ENCODE data around the gene TMEM255B.

Gene TMEM255B

GRCh38 chr13:113734099-113734825 is 24.8 kb upstream of the TMEM255B start:
- Histone ChIP-seq H3K56ac (ENCODE audit: low read length) (no peak overlapping the region), H3K9ac (ENCODE audit: low read length) (no peak overlapping the region), H3K23ac (ENCODE audit: low read length) (no peak overlapping the region), H3K79me1 (ENCODE audit: low read length) (no peaks in the 10 kb centered on the region), H3K4me3 (ENCODE audit: low read length) (no peak overlapping the region), H3K79me2 (ENCODE audit: control insufficient read depth, insufficient read depth, low read length) (no peaks in the 10 kb centered on the region), H3K4me2 (ENCODE audit: low read length) (no peak overlapping the region), H4K8ac (ENCODE audit: low read depth, low read length) (no peak overlapping the region), H3K27ac (ENCODE audit: low read depth, low read length) (no peak overlapping the region), H4K5ac (ENCODE audit: low read length) (no peak overlapping the region), H3K4ac (ENCODE audit: low read depth, low read length) (no peak overlapping the region), H2BK120ac (ENCODE audit: low read depth, low read length) (no peak overlapping the region), H2BK15ac (replicated peaks; ENCODE audit: low read depth) (no peak overlapping the region), H3K4me1 (ENCODE audit: control insufficient read depth, low read depth, low read length) (no peaks in the 10 kb centered on the region), H3K27me3 (ENCODE audit: insufficient read depth, low read length, poor library complexity) (no peaks in the 10 kb centered on the region), H3K18ac (ENCODE audit: low read length) (no peak overlapping the region), H2AK5ac (ENCODE audit: low read length) (no peak overlapping the region), H2BK5ac (ENCODE audit: low read length) (no peak overlapping the region), H3K36me3 (ENCODE audit: control insufficient read depth, insufficient read depth, low read length) (no peaks in the 10 kb centered on the region)
- no peak for DNase-seq
- no CpG with 5 or more reads among the region's 26 CpGs for WGBS (ENCODE audit: extremely low coverage, insufficient coverage, low lambda C conversion rate)

DNA sequence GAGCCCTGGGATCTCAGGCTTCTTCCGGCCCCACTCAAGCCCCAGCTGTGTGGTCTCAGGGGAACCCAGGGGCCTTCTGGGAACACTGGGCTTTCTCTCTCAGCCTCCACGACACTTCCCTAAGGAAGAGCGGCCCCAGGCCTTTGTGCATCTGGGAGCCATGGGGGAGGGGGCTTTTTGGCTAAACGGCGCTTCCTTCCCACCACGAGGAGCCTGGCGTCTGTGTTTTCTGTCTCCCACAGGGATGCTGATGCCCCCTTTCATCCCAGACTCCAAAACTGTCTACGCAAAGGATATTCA is 24.2 kb upstream of the TMEM255B start:
- no peak overlapping the region for H2BK120ac ChIP-seq (ENCODE audit: low read depth, low read length)
- H2BK15ac ChIP-seq (replicated peaks; ENCODE audit: low read depth), result no peak overlapping the region
- H3K4me3 ChIP-seq (ENCODE audit: low read length), result no peak overlapping the region
- H3K56ac ChIP-seq (ENCODE audit: low read length), result no peak overlapping the region
- no peak overlapping the region for H3K23ac ChIP-seq (ENCODE audit: low read length)
- H3K4me2 ChIP-seq (ENCODE audit: low read length), result no peak overlapping the region
- H3K36me3 ChIP-seq (ENCODE audit: control insufficient read depth, insufficient read depth, low read length), result no peaks in the 10 kb centered on the region
- no peak for DNase-seq
- no peak overlapping the region for H3K18ac ChIP-seq (ENCODE audit: low read length)
- H4K5ac ChIP-seq (ENCODE audit: low read length), result no peak overlapping the region
- no peak overlapping the region for H2AK5ac ChIP-seq (ENCODE audit: low read length)
- no peak overlapping the region for H2BK5ac ChIP-seq (ENCODE audit: low read length)
- WGBS (ENCODE audit: extremely low coverage, insufficient coverage, low lambda C conversion rate), result no CpG with 5 or more reads among the region's 8 CpGs
- no peak overlapping the region for H3K4ac ChIP-seq (ENCODE audit: low read depth, low read length)
- H3K79me2 ChIP-seq (ENCODE audit: control insufficient read depth, insufficient read depth, low read length), result no peaks in the 10 kb centered on the region
- H3K9ac ChIP-seq (ENCODE audit: low read length), result no peak overlapping the region
- no peaks in the 10 kb centered on the region for H3K4me1 ChIP-seq (ENCODE audit: control insufficient read depth, low read depth, low read length)
- H3K27ac ChIP-seq (ENCODE audit: low read depth, low read length), result no peak overlapping the region
- H4K8ac ChIP-seq (ENCODE audit: low read depth, low read length), result no peak overlapping the region
- H3K79me1 ChIP-seq (ENCODE audit: low read length), result no peaks in the 10 kb centered on the region
- no peaks in the 10 kb centered on the region for H3K27me3 ChIP-seq (ENCODE audit: insufficient read depth, low read length, poor library complexity)

GRCh38 chr13:113735194-113735593 is 23.8 kb upstream of the TMEM255B start:
- no peak overlapping the region for H3K18ac ChIP-seq (ENCODE audit: low read length)
- H3K4ac ChIP-seq (ENCODE audit: low read depth, low read length), result no peak overlapping the region
- no peak overlapping the region for H4K8ac ChIP-seq (ENCODE audit: low read depth, low read length)
- H3K4me1 ChIP-seq (ENCODE audit: control insufficient read depth, low read depth, low read length), result no peaks in the 10 kb centered on the region
- no peak overlapping the region for H3K27ac ChIP-seq (ENCODE audit: low read depth, low read length)
- no peak overlapping the region for H4K5ac ChIP-seq (ENCODE audit: low read length)
- no peak overlapping the region for H3K56ac ChIP-seq (ENCODE audit: low read length)
- WGBS (ENCODE audit: extremely low coverage, insufficient coverage, low lambda C conversion rate), result no CpG with 5 or more reads among the region's 26 CpGs
- no peak overlapping the region for H2BK15ac ChIP-seq (replicated peaks; ENCODE audit: low read depth)
- no peak overlapping the region for H3K4me3 ChIP-seq (ENCODE audit: low read length)
- H3K27me3 ChIP-seq (ENCODE audit: insufficient read depth, low read length, poor library complexity), result no peaks in the 10 kb centered on the region
- no peak overlapping the region for H2BK5ac ChIP-seq (ENCODE audit: low read length)
- no peak overlapping the region for H2AK5ac ChIP-seq (ENCODE audit: low read length)
- H3K36me3 ChIP-seq (ENCODE audit: control insufficient read depth, insufficient read depth, low read length), result no peaks in the 10 kb centered on the region
- no peak overlapping the region for H3K9ac ChIP-seq (ENCODE audit: low read length)
- H3K79me1 ChIP-seq (ENCODE audit: low read length), result no peaks in the 10 kb centered on the region
- H3K23ac ChIP-seq (ENCODE audit: low read length), result no peak overlapping the region
- H2BK120ac ChIP-seq (ENCODE audit: low read depth, low read length), result no peak overlapping the region
- no peak for DNase-seq
- no peaks in the 10 kb centered on the region for H3K79me2 ChIP-seq (ENCODE audit: control insufficient read depth, insufficient read depth, low read length)
- no peak overlapping the region for H3K4me2 ChIP-seq (ENCODE audit: low read length)

DNA sequence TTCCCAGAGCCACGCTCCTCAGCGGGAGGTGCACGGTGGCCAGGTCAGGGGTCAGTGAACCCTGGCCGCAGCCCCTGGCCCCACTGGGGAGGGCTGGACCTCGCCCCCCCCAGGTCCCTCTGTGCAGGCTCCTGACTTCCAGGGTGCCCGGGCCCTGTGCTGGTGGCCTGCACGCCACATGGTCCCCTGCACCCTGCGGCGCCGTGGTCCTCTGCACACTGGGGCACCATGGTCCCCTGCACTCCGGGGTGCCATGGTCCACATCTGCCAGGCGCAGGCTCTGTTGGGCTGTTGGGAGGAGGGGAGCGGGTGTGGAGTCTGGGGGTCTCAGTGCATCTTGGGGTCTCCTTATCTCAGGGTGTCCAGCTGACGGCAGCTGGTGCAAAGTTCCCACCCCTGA is 23.3 kb upstream of the TMEM255B start:
- H2BK5ac ChIP-seq (ENCODE audit: low read length), result no peak overlapping the region
- no peak for DNase-seq
- H3K56ac ChIP-seq (ENCODE audit: low read length), result no peak overlapping the region
- no peak overlapping the region for H2BK120ac ChIP-seq (ENCODE audit: low read depth, low read length)
- no peak overlapping the region for H3K4me2 ChIP-seq (ENCODE audit: low read length)
- H3K4me3 ChIP-seq (ENCODE audit: low read length), result no peak overlapping the region
- H4K5ac ChIP-seq (ENCODE audit: low read length), result no peak overlapping the region
- no peak overlapping the region for H3K4ac ChIP-seq (ENCODE audit: low read depth, low read length)
- H3K27me3 ChIP-seq (ENCODE audit: insufficient read depth, low read length, poor library complexity), result no peaks in the 10 kb centered on the region
- no peaks in the 10 kb centered on the region for H3K79me1 ChIP-seq (ENCODE audit: low read length)
- no peaks in the 10 kb centered on the region for H3K4me1 ChIP-seq (ENCODE audit: control insufficient read depth, low read depth, low read length)
- H3K9ac ChIP-seq (ENCODE audit: low read length), result no peak overlapping the region
- no peak overlapping the region for H2AK5ac ChIP-seq (ENCODE audit: low read length)
- H3K23ac ChIP-seq (ENCODE audit: low read length), result no peak overlapping the region
- H3K36me3 ChIP-seq (ENCODE audit: control insufficient read depth, insufficient read depth, low read length), result no peaks in the 10 kb centered on the region
- no peaks in the 10 kb centered on the region for H3K79me2 ChIP-seq (ENCODE audit: control insufficient read depth, insufficient read depth, low read length)
- no peak overlapping the region for H3K27ac ChIP-seq (ENCODE audit: low read depth, low read length)
- no peak overlapping the region for H3K18ac ChIP-seq (ENCODE audit: low read length)
- WGBS (ENCODE audit: extremely low coverage, insufficient coverage, low lambda C conversion rate), result no CpG with 5 or more reads among the region's 14 CpGs
- no peak overlapping the region for H4K8ac ChIP-seq (ENCODE audit: low read depth, low read length)
- H2BK15ac ChIP-seq (replicated peaks; ENCODE audit: low read depth), result no peak overlapping the region

DNA sequence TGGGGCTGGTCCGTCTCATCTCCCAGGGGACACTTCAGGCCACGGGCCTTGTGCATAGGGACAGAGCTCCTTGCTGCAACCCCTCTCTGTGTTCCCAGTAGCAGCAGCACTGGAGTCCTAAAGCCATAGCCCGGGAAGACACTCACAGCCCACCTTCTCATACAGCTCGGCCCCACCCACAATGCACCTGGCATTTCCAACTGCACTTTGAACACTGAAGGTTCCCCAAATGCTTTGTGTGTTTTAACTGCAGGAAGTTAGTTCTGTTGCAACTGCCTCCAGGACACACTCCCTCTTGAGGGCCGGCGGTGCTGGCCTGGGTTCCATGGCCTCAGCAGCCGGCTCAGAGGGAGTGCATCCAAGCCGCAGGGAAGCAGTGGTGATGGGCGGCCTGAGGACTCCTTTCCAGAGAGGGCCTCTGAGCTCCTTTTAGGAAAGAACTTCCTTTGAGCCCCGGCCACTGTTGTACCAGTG is 22.7 kb upstream of the TMEM255B start:
- no peak overlapping the region for H3K56ac ChIP-seq (ENCODE audit: low read length)
- H2BK15ac ChIP-seq (replicated peaks; ENCODE audit: low read depth), result no peak overlapping the region
- no peak overlapping the region for H2BK120ac ChIP-seq (ENCODE audit: low read depth, low read length)
- H2BK5ac ChIP-seq (ENCODE audit: low read length), result no peak overlapping the region
- WGBS (ENCODE audit: extremely low coverage, insufficient coverage, low lambda C conversion rate), result no CpG with 5 or more reads among the region's 10 CpGs
- no peak overlapping the region for H3K27ac ChIP-seq (ENCODE audit: low read depth, low read length)
- H3K23ac ChIP-seq (ENCODE audit: low read length), result no peak overlapping the region
- no peaks in the 10 kb centered on the region for H3K79me2 ChIP-seq (ENCODE audit: control insufficient read depth, insufficient read depth, low read length)
- H3K4me2 ChIP-seq (ENCODE audit: low read length), result no peak overlapping the region
- no peak overlapping the region for H3K4me3 ChIP-seq (ENCODE audit: low read length)
- no peak overlapping the region for H3K4ac ChIP-seq (ENCODE audit: low read depth, low read length)
- no peak overlapping the region for H3K9ac ChIP-seq (ENCODE audit: low read length)
- H4K8ac ChIP-seq (ENCODE audit: low read depth, low read length), result no peak overlapping the region
- no peak for DNase-seq
- H3K79me1 ChIP-seq (ENCODE audit: low read length), result no peaks in the 10 kb centered on the region
- no peak overlapping the region for H4K5ac ChIP-seq (ENCODE audit: low read length)
- no peak overlapping the region for H2AK5ac ChIP-seq (ENCODE audit: low read length)
- no peaks in the 10 kb centered on the region for H3K27me3 ChIP-seq (ENCODE audit: insufficient read depth, low read length, poor library complexity)
- H3K18ac ChIP-seq (ENCODE audit: low read length), result no peak overlapping the region
- no peaks in the 10 kb centered on the region for H3K4me1 ChIP-seq (ENCODE audit: control insufficient read depth, low read depth, low read length)
- no peaks in the 10 kb centered on the region for H3K36me3 ChIP-seq (ENCODE audit: control insufficient read depth, insufficient read depth, low read length)

GRCh38 chr13:113737803-113738202 is 21.2 kb upstream of the TMEM255B start:
- Histone ChIP-seq H3K56ac (ENCODE audit: low read length) (no peak overlapping the region), H3K4me2 (ENCODE audit: low read length) (no peak overlapping the region), H3K4ac (ENCODE audit: low read depth, low read length) (no peak overlapping the region), H3K9ac (ENCODE audit: low read length) (no peak overlapping the region), H2BK15ac (replicated peaks; ENCODE audit: low read depth) (no peak overlapping the region), H3K36me3 (ENCODE audit: control insufficient read depth, insufficient read depth, low read length) (no peaks in the 10 kb centered on the region), H3K4me1 (ENCODE audit: control insufficient read depth, low read depth, low read length) (no peaks in the 10 kb centered on the region), H2BK5ac (ENCODE audit: low read length) (no peak overlapping the region), H3K4me3 (ENCODE audit: low read length) (no peak overlapping the region), H2BK120ac (ENCODE audit: low read depth, low read length) (no peak overlapping the region), H3K79me1 (ENCODE audit: low read length) (no peaks in the 10 kb centered on the region), H2AK5ac (ENCODE audit: low read length) (no peak overlapping the region), H3K23ac (ENCODE audit: low read length) (no peak overlapping the region), H3K18ac (ENCODE audit: low read length) (no peak overlapping the region), H3K27me3 (ENCODE audit: insufficient read depth, low read length, poor library complexity) (no peaks in the 10 kb centered on the region), H4K8ac (ENCODE audit: low read depth, low read length) (no peak overlapping the region), H3K27ac (ENCODE audit: low read depth, low read length) (no peak overlapping the region), H4K5ac (ENCODE audit: low read length) (no peak overlapping the region), H3K79me2 (ENCODE audit: control insufficient read depth, insufficient read depth, low read length) (no peaks in the 10 kb centered on the region)
- no peak for DNase-seq
- no CpG with 5 or more reads among the region's 5 CpGs for WGBS (ENCODE audit: extremely low coverage, insufficient coverage, low lambda C conversion rate)
